ENCODE results near the gene KDM3A.

Gene KDM3A

GRCh38 chr2:86439879-86440630 lies 1.1 kb upstream of the KDM3A start:
- peaks cover 9% of the 10 kb centered on the region for H3K9me3 ChIP-seq (ENCODE audit: severe bottlenecking)
- H3K27me3 ChIP-seq (ENCODE audit: insufficient read depth, low read depth, severe bottlenecking): no peaks in the 10 kb centered on the region
- H3K27ac ChIP-seq: peak overlapping the region; percentile 98
- peaks cover 15% of the 10 kb centered on the region for H3K36me3 ChIP-seq
- no peak for DNase-seq
- H3K4me3 ChIP-seq (ENCODE audit: low read depth, low read length): peak overlapping the region; percentile 63; the same call in 1 of the 2 replicates
- TF ChIP-seq CTCF (IDR thresholded peaks at IDR 0.05; ENCODE audit: low read depth, low read length): no peak

GRCh38 chr2:86441392-86441881 lies 266 bp downstream of the KDM3A start:
- H3K36me3 ChIP-seq: peaks cover 26% of the 10 kb centered on the region
- H3K27me3 ChIP-seq (ENCODE audit: insufficient read depth, low read depth, severe bottlenecking): no peaks in the 10 kb centered on the region
- DNase-seq: no peak
- TF ChIP-seq CTCF (IDR thresholded peaks at IDR 0.05; ENCODE audit: low read depth, low read length): no peak
- peak overlapping the region; percentile 98 for H3K27ac ChIP-seq
- H3K4me3 ChIP-seq (ENCODE audit: low read depth, low read length): peak overlapping the region; percentile 63
- peaks cover 9% of the 10 kb centered on the region for H3K9me3 ChIP-seq (ENCODE audit: severe bottlenecking)

GRCh38 chr2:86441882-86442641 lies 891 bp downstream of the KDM3A start:
- H3K36me3 ChIP-seq: peaks cover 26% of the 10 kb centered on the region
- H3K27ac ChIP-seq: peak overlapping the region; percentile 98
- peak overlapping the region; percentile 63 for H3K4me3 ChIP-seq (ENCODE audit: low read depth, low read length)
- peaks cover 9% of the 10 kb centered on the region for H3K9me3 ChIP-seq (ENCODE audit: severe bottlenecking)
- no peaks in the 10 kb centered on the region for H3K27me3 ChIP-seq (ENCODE audit: insufficient read depth, low read depth, severe bottlenecking)
- TF ChIP-seq CTCF (IDR thresholded peaks at IDR 0.05; ENCODE audit: low read depth, low read length): no peak
- peak; percentile 29 for DNase-seq

- DNase-seq: peak; percentile 71
- Histone ChIP-seq H3K27ac (no peak overlapping the region; the same call in 1 of the 2 replicates), H3K36me3 (peaks cover 26% of the 10 kb centered on the region), H3K4me3 (ENCODE audit: low read depth, low read length) (peak overlapping the region; percentile 63), H3K27me3 (ENCODE audit: insufficient read depth, low read depth, severe bottlenecking) (no peaks in the 10 kb centered on the region), H3K9me3 (ENCODE audit: severe bottlenecking) (peaks cover 9% of the 10 kb centered on the region)
- no peak for TF ChIP-seq CTCF (IDR thresholded peaks at IDR 0.05; ENCODE audit: low read depth, low read length)
Observed at GRCh38 chr2:86442642-86443005, 1.5 kb downstream of the KDM3A start.

- Histone ChIP-seq H3K27me3 (ENCODE audit: insufficient read depth, low read depth, severe bottlenecking) (no peaks in the 10 kb centered on the region), H3K9me3 (ENCODE audit: severe bottlenecking) (peaks cover 9% of the 10 kb centered on the region), H3K4me3 (ENCODE audit: low read depth, low read length) (no peak overlapping the region), H3K27ac (no peak overlapping the region), H3K36me3 (peaks cover 26% of the 10 kb centered on the region)
- TF ChIP-seq CTCF (IDR thresholded peaks at IDR 0.05; ENCODE audit: low read depth, low read length): no peak
- DNase-seq: no peak
Observed at GRCh38 chr2:86443631-86444350, 2.6 kb downstream of the KDM3A start.

All from WERI-Rb-1 (cell line).